CD4-positive, alpha-beta T cell treated with Interleukin-12 subunit alpha and Interleukin-12 subunit beta, for 1 hour (primary cell): ENCODE results near the gene COL9A3.

Experiments
- DNase-seq: peaks from one replicate; pipeline ENCODE4 v3.0.0-alpha.2; 2020

Gene COL9A3

DNA sequence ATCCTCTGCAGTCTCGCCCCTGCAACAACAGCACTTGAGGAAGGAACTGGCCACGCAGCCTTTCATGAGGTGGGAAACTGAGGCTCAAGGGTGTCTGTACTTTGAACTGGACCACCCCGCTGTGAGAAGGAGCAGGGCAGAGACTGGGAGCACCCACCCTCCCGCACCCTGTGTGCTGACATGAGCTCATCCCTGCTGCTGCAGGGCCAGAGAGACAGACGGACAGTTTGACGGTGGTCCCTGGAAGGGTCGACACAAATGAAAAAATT, 37.5 kb upstream of the COL9A3 start:
- no peak for DNase-seq

DNA sequence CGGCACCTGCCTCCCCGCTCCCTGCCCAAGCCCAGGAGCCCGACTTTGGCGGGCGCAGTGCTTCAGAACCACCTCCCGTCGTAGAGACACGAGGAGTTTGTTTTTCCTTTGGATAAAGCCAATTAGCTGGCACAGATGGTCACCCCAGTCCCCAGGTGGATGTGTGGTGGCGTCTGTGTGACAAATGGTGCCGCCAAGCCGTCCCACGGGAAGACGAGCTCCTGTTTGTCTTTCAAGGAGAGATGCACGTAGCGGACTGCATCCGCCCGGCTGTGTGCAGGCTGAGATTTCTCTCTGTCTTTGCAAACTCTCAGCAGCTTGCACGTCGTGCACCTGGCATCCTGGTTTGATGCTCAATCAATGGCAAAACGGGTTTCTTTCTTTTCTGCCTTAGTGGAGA, 36.6 kb upstream of the COL9A3 start:
- no peak for DNase-seq

DNA sequence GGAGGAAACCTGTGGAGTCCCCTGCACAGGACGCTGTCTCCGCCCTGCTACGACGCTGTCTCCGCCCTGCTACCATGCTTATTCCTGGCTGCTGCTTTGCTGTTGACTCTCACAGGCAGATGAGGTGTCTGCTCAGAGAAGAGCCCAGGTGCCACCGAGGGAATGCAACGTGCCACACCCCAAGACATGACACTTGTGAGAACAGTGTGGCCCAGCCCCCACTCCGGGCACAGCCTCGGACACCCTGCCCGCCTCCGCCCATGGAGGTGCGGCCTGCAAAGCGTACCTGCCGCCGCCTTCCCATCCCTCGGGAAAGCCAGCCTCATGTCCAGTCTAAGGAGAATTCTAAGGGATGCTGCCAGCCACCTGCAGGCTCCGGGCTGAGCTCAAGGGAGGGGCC, 36.2 kb upstream of the COL9A3 start:
- no peak for DNase-seq

DNA sequence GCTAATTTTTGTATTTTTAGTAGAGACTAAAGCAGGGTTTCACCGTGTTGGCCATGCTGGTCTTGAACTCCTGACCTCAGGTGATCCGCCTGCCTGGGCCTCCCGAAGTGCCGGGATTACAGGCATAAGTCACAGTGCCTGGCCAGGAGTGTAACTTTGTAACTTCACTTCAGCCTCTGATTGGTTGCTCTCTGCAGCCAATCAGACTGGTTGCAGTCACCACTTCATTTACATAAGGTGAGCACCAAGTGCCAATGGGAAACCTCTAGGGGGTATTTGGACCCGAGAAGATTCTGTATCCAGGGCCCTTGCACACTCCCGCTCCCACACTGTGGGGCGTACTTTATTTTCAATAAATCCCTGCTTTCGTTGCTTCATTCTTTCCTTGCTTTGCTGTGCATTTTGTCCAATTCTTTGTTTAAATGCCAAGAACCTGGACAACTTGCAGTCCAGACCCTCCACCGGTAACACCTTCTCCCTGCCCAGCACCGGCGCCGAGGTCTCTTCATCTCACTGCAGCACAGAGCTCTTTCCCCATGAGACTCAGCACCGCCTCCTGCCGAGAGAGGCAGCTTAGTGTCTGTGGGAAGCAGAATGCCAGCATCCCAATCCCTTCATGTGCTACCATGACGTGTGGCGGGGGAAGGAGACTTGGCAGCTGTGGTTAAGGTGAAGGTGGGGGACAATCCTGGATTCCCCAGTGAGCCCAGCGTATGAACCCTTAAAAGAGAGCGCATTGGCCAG, 34.5 kb upstream of the COL9A3 start:
- DNase-seq, result no peak

DNA sequence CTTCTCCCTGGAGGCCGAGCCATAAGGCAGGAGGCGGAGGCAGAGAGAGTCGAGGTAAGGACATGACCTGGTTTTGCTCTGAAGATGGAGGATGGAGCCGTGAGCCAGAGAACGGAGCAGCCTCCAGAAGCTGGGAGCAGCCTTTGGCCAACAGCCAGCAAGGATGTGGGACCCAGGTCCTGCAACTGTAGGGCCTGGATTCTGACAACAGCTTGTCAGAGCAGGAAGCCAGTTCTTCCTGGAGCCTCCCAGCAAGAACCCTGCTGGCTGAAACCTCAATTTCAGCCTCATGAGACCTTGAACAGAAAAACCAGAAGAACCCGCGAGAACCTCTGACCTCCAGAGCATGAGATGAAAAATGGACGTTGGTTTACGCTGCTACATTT, 34.0 kb upstream of the COL9A3 start:
- DNase-seq, result no peak

DNA sequence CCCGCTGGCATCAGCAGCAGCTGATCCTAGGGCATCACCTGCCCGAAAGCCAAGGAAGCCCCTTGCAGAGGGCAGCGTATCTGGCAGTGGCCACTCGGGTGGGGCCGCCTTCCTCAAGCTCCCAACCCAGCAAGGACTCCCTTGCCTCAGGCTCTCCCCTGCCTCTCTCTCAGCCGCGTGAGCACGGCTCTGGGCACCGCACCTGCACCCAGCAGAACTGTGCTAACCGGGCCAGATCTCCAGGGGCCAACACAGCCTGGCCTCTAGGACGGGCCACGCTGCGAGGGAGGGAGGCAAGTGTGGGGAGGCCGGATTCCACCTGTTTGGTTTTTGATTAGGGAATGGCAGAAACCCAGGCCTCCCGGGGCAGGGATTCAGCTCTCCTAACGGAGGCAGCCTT, 32.4 kb upstream of the COL9A3 start:
- no peak for DNase-seq

DNA sequence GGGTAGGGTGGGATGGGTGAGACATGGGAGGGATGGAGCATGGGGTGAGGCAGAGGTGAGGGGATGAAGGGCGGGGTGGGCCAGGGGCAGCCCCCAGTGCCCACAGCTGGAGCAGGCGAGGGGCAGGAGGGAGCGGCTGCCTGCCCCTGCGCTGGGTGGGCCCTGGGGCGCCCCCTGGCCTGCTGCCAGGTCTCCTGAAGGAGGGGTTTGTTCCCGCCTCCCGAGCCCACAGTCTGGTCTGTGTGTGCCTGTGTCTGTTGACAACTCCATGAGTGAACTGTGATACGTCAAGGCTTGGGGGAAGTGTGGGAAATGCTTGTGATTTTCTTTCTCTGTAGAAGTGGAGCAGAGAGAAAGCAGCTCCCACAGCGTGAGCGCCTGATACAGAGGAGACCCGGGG, 31.5 kb upstream of the COL9A3 start:
- DNase-seq, result no peak

DNA sequence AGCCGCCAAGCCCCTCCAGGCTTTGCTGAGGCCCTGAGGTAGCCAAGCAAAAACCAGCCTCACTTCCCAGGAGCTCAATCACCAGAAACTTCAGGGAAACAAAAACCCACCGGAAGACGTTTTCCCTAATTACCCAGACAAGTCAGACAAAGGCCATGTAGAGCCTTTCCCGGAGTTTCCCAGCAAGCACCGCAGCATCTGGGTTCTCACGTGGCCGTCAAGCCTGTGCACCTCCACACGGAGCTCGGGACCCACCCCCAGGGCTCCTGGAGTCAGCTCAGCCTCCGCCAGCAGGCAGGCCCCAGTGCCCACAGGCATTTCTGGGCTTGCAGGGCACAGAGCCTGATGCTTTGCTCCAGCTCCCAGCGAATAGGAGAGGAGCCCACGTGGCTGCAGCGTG, 30.7 kb upstream of the COL9A3 start:
- no peak for DNase-seq

DNA sequence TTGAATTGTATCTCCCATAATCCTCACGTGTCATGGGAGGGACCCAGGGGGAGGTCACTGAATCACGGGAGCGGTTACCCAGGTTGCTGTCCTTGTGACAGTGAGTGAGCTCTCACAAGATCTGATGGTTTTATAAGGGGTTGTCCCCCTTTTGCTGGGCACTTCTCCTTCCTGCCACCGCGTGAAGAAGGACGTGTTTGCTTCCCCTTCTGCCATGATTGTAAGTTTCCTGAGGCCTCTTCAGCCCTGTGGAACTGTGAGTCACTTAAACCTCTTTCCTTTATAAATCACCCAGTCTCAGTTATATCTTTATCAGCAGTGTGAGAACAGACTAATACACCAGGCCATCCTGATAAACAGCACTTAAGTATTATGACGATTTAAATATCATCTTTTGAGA, 29.5 kb upstream of the COL9A3 start:
- no peak for DNase-seq

DNA sequence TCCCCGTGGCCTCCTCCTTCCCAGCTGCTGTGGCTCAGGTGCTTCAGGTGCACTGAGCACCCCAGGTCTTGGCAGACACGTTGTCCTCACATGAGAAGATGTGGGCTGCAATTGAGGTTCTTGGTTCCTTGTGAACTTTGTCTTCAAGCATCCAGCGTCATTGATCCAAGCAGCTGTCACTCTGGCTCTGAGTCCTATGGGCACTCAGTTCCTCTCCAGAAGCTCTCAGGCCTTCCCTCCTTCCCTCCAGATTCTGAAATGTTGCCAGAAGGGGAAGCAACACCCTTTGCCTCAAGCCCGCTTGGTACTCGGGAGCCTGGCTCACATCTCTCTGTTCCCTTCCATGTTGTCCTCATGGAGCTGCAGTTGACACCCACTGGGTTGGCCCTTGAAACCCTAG, 29.0 kb upstream of the COL9A3 start:
- no peak for DNase-seq

DNA sequence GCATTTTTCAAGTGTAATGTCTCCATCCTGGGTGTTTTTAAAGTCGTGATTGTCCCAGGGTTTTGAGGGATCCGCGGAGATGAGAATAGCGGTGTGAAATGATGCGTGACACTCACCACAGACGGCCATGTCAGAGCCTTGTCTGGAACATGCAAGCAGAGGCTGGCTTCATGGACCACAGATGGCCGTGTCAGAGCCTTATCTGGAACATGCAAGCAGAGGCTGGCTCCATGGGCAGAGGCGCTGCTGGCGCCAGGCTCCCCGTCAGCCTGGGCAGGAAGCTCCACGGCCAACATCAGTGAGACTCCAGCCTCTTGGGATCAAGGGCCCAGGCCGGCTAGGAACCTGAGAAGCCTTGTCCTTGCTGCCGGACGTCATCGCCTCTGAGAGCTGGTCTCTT, 28.2 kb upstream of the COL9A3 start:
- no peak for DNase-seq

DNA sequence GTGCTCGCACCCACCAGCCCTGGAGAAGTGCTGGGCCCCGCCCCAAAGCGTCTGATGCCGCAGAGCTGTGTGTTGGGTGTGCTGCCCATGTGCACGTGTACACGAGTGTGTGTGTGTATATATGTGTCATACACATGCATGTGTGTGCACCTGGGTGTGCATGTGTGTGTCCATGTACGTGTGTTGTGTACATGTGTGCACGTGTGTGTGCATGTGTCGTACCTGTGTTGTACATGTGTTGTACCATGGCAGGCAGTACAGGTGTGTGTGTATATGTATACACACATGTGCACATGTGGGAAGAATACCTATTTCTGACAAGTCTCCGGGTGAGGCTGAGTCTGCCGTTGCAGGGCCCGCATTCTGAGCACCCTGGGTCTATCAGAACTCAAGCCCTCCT, 26.8 kb upstream of the COL9A3 start:
- no peak for DNase-seq

DNA sequence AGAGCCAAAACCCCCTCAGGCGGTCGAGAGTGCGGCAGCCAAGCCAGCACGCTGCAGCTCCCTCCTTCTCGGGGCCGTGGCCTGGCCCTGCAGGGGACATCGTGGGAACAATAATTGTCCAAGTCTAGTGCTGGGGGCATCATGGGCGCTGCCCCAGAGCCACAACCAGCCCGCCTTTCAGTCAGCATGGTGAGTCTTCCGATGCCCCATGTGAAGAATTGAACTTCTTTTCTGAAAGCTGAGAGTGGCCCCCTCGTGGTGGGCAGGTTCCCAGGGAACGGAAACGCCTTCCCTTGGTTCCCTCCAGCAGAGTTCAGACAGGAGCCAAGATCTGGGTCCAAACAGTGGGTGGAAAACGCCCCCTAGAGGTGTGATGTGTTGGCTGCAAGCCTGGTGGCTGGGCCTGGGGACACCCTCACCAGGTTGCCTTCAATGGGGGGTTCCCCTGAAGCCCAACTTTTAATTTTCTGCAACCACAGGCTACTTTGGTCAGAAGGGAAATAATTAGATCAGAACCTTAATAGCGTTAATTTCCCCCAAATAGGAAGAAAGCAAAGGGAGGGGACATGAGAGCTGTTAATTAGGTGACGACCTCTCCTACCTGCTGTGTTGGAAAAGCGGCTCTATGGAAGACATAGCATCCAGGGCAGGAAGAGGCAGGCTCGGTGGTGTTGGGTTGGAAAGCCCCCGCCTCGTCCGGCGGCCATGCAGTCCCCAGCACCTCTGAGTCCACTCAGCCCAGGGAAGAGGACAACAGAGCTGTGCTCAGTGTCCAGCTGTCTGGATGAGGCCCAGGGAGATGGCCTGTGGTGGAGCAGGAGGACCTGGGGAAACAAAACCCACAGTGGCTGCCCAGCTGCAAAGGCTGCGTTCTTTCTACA, 25.3 kb upstream of the COL9A3 start:
- DNase-seq, result peak; percentile 81

DNA sequence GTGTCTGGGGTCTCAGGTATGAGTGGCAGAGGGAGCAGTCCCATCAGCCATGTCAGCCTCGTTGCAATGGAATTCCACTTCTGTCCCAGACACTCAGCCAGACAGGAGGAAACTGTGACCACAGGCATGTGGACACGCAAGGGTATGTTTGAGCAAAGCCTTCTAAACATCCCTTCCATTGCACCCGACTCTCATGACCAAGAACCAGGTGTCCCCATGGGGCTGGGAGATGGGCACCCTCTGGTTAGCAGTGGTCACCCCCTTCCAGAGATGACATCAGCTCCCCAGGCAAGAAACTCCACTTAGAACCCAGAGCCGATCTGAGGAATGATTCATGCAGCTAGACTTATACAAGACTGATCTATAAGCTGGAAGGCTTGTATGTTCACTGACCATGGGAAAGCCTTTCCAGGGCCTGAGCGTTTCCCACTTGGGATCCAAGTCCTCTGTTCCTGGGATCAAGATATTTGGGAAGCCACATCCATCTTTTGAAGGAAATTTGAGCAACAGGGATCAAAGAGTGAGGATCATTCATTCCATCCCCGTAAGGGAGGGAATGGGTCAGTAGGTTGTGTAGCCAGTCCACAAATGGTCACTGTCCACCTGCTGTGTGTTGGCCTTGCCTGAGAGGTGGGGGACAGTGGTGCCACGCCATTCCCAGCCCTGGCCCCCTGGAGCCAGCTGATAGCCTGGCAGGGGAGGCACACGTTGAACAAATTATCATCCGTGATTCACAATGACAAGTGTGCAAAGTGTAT, 24.5 kb upstream of the COL9A3 start:
- DNase-seq, result no peak

DNA sequence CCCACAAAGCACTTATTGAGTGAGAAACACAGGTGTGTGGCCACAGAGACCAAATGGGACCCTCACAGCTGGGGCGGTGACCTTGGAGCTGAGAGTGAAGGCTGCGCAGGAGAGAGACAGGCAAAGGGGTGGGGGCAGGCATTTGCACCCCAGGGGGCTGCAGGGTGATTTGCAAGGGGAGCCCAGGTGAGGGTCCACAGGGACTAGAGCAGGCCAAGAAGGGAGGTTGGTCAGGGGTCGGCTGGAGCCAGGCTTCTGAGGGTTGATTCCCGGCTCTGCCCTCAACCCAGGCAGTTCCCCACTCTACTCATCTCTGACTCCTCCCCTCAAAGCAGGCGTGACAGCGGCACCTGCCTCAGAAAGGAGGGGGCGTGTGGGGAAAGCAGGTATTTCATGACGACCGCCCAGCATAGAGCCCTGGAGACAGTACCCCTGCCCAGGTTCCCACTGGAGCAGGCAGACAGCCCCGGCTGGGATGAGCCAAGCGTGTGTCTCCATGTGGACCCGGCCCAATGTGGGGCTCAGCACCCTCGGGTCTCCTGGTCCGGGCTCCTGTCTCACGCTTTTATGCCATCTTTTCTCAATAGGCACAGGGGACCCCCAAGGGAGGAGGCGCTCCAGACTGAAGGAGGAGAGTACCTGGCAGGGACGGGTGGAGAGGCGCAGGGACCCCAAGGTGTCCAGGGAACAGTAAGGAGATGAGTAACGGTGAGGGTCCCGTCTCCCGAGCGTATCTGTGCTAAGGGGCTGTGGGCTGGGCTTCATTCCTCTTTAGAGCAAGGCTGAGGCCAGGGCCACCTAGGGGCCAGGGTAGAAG, 23.7 kb upstream of the COL9A3 start:
- no peak for DNase-seq

DNA sequence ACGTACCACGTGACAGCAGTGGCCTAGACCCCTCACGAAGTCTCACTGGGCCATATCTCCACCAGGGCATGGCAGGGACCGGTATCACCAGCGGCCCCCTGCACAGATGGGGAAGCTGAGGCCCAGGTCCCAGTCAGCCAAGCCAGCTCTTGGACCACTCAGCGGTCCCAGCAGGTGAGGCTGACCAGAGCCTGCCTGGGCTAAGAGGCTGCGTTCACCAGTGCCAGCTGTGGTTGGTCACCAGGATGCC, 23.2 kb upstream of the COL9A3 start:
- no peak for DNase-seq

DNA sequence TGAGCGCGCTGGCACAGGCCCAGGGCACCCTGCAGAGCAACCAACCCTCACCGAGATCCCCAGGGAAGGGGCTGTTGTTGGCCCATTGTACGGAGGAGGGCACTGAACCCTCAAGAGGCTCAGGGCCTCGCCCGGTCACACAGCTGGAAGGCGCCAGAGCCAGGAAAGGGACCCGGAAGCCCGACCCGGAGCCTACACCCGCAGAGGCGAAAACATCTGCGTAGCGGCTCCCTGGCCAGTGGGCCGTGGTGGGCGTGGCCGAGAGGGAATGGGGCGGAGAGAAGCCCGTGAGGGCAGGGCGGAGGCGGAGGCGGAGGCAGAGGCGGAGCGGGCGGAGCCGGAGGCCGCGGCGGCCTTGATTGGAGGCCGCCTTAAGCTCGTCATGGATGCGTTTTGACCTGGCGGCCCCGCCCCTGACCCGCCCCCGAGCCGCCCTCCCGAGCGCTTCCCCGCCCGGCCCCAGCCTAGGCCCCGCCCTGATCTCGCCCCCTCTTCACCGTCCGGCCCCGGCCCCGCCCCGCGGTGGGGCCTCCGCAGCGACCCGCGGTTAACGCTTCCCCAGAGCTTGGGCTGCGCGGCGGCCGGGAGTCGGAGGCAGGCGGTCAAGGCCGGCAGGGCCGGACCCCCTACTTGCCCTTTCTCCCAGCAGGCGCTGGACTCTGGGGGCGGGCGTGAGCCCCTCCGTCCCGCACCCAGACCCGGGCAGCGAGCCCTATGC, 22.7 kb upstream of the COL9A3 start:
- peak; percentile 96 for DNase-seq

DNA sequence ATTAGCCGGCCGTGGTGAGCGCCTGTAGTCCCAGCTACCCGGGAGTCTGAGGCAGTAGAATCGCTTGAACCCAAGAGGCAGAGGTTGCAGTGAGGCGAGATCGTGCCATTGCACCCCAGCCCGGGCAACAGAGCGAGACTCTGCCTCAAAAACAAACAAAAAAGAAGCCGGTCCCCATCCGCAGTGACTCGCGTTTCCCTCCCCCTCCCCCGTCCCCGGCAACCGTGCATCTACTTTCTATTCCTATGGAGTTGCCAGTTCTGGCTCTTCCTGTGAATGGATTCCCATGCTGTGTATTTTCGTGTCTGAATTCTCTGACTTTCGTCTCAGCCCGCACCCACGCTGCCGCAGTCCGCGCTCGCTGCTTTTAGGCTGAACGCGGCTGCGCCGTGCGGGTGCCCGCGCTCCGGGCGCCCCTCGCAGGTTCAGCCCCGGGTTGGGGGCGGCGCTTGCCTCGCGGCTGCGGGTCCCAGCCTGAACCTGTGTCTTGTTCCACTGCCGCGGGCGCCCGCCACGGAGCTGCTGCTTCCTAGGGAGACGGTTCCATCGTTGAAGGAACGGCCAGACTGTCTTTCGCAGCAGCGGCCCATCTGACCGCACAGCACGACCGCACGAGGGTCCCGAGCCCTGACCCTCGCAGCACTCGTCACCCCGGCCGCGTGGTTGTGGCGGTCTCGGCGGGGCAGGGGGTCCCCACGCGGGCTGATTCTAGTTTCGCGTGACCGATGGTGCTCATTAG, 21.7 kb upstream of the COL9A3 start:
- peak; percentile 70 for DNase-seq

DNA sequence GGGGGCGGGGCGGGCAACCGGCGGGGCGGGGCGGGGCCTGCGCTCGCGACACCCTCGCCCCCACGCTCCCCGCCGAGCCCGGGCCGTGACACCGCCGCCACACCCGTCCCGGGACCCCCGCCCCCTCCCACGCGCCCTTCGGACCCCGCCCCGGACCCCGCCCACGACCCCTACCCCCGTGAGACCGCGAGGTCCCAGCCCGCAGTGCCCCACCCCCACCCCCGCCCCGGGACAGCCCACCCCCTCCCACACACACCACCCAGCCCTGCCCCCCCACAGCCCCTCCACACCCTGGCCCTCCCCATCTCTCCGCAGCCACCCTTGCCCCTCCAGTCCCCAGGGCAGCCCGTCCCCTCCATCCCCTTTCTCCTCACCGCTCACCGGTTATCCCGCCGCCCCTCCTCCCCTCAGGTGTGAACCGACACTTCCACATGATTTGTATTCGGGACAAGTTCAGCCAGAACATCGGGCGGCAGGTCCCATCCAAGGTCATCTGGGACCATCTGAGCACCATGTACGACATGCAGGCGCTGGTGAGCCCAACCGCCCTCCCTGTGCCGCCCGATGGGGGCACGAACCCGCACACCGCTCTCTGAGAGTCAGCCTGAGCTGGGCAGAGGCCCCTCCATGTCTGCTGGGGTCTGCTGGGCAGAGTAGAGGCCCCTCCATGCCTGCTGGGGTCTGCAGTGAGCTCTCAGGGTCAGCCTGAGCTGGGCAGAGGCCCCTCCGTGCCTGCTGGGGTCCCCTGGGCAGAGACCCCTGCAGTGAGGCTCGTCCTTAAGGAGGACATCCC, 20.0 kb upstream of the COL9A3 start:
- DNase-seq, result no peak

DNA sequence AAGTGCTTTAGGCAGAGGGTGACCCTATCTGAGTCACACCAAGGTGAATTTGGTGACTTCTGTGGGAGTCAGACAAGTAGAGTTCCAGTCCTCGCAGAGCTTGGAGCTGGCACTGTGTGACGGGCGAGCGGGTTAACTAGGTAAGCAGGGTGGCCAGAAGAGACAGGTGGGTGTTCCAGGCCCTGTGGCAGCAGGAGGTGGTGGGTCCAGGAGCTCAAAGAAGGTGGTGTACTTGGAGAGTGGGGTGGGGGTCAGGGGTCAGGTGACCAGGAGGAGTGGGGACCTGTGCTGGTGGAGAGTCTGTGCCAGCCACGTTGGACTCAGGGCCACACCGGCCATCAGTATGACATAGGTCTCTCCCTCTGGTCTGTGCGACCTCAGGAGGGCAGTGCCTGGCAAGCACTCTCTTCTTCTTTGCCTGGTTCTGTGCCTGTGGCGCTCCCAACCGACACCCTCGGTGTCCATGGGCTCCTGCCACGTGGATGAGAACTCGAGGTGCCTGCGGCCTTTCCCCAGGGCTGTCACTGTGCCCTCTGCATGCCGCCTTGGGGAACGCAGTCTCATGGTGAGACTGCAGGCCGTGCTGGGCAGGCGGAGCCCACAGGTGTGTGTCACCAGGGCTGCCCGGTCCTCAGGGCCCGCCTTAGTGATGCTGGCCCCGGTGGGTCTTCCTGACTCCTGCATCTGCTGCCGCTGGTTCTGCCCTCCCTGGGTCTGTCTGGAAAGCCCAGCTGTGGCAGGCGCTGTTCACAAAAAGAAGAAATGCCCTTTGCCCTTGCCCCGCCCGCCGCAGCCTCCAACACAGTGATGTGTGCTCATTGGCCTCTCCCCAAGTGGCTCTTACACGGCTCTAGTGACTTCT, 18.9 kb upstream of the COL9A3 start:
- no peak for DNase-seq
